ENCODE results near the gene HBG1. TPM values are rescaled to one million over a fixed set of nuclear protein-coding genes. Genes with fewer than 3 reads are reported as not detected.

Gene HBG1
- total and polyA plus RNA-seq, 2 of the 4 experiments (the other 2 are of a cell fraction): not detected

DNA sequence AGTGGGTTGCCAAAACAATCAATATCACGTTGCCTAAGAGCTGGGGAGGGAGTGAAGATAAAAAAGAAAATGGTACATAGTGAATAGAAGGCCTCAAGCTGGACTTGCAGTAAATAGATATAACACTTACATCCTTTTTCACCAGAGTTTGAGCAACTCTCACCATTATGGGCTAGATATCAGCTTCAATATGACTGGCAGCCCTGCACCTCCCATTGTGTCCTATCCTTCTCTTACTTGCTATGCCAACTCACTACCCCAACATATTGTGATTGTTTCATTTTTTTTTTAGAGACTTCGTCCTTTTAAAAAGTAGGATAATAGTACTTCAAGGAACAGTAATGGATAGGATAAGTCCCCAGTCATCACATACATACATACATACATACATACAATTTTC, 7.4 kb downstream of the HBG1 start:
- Histone ChIP-seq H3K4ac (ENCODE audit: low read depth, low read length) (no peak overlapping the region), H4K5ac (ENCODE audit: low read depth, low read length) (no peak overlapping the region), H3K18ac (ENCODE audit: low read depth, low read length) (no peak overlapping the region), H4K20me1 (ENCODE audit: insufficient read depth, low read length) (no peaks in the 10 kb centered on the region), H3K4me3 (ENCODE audit: insufficient read depth, low read depth, low read length) (no peak overlapping the region), H3K36me3 (ENCODE audit: control insufficient read depth, insufficient read depth, low read length) (no peaks in the 10 kb centered on the region), H3K9me1 (ENCODE audit: insufficient read depth, low read length) (peaks cover 5% of the 10 kb centered on the region; the same call in 1 of the 2 replicates), H2AK9ac (replicated peaks; ENCODE audit: low read depth, low read length, poor library complexity) (no peak overlapping the region), H4K8ac (ENCODE audit: low read depth in 2 of 2, low read length in 2 of 2) (0 out of 4 replicates have a peak overlapping the region, but pooled peaks of 1 of the 2 experiments have one; percentile 23), H2BK120ac (ENCODE audit: low read depth, low read length) (no peak overlapping the region), H2AK5ac (ENCODE audit: low read depth, low read length) (no peak overlapping the region), H3K4me2 (ENCODE audit: low read depth, low read length) (no peak overlapping the region), H3K9ac (ENCODE audit: low read depth, low read length) (no peak overlapping the region), H4K91ac (ENCODE audit: insufficient read depth, low read depth, low read length) (no peak overlapping the region), H3K79me1 (ENCODE audit: low read depth in 1 of 2, low read length in 2 of 2) (no peaks in the 10 kb centered on the region), H3K27ac (ENCODE audit: insufficient read depth, low read length) (no peak overlapping the region), H2AFZ (replicated peaks; ENCODE audit: low read length, poor library complexity) (no peak overlapping the region), H3K9me3 (ENCODE audit: control insufficient read depth, insufficient read depth, low read length) (no peaks in the 10 kb centered on the region), H3K27me3 (ENCODE audit: control insufficient read depth, insufficient read depth, low read length) (no peaks in the 10 kb centered on the region), H3K4me1 (ENCODE audit: control insufficient read depth, insufficient read depth, low read length) (peaks cover 2% of the 10 kb centered on the region; the same call in 1 of the 2 replicates), H3K23ac (ENCODE audit: low read depth, low read length) (no peak overlapping the region), H3K14ac (replicated peaks; ENCODE audit: low read depth, low read length) (no peak overlapping the region), H2BK5ac (ENCODE audit: low read depth, low read length, poor library complexity, severe bottlenecking) (no peak overlapping the region), H3K56ac (ENCODE audit: extremely low read depth, insufficient read depth, low read length) (no peak overlapping the region), H2BK15ac (ENCODE audit: low read depth, low read length) (0 out of 3 replicates have a peak overlapping the region, but pooled peaks have one; percentile 14), H2BK20ac (ENCODE audit: low read depth, low read length) (no peak overlapping the region; the same call in 1 of the 2 replicates)
- no TSS peak for BruUV-seq (replicated peaks)
- in situ Hi-C loops (cut with MboI; ENCODE audit: low sequenced_read_pairs) (no loop called here), intact Hi-C loops (cut with micrococcal nuclease) (no loop called here), dilution Hi-C loops (cut with HindIII; ENCODE audit: low sequenced_read_pairs, unreplicated experiment) (no loop called here)
- DNase-seq: no peak
- no peak for TF ChIP-seq RFX5 (IDR thresholded peaks at IDR 0.05; ENCODE audit: low read depth, low read length)
- TF ChIP-seq NFE2L2 (IDR thresholded peaks at IDR 0.05; ENCODE audit: low read depth, low read length): no peak
- no peak for TF ChIP-seq CEBPB (IDR thresholded peaks at IDR 0.05; ENCODE audit: low read depth, low read length)
- TF ChIP-seq RCOR1 (IDR thresholded peaks at IDR 0.05; ENCODE audit: insufficient replicate concordance, low read length): no peak
- TF ChIP-seq POLR2A (IDR thresholded peaks at IDR 0.05; ENCODE audit: low read depth, low read length): no peak
- no peak for TF ChIP-seq MAZ (IDR thresholded peaks at IDR 0.05; ENCODE audit: borderline replicate concordance, low read depth, low read length)
- ChIA-PET CTCF (interaction anchor here (0.6 to 1.1 kb wide), 2 partner anchors 15 to 28 kb away, joined by 3 read pairs; no protein-coding TSS in a partner anchor), POLR2A (ENCODE audit: unreplicated experiment) (no interaction called here)
- ATAC-seq (ENCODE audit: low read depth): no peak
- WGBS, 2 experiments (ENCODE audit: extremely low coverage in 2 of 2, insufficient read length in 1 of 2): no CpG with 5 or more reads among the region's 2 CpGs
